Mammary microvascular endothelial cell (primary cell): ENCODE results near the gene U2AF2. TPM values are rescaled to one million over a fixed set of nuclear protein-coding genes. Genes with fewer than 3 reads are reported as not detected.

Experiments used
- total RNA-seq: library from RNA; depleted of rRNA; stranded (reverse); fragments of >200 nt; gene quantifications from 2 replicates; pipeline ENCODE4 v1.2.3, GENCODE V29; 2015

U2AF2 gene
- total RNA-seq: 161 and 178 TPM in 2 replicates

GRCh38 chr19:55654868-55655647 is at the start of gene U2AF2:
Gene U2AF2, plus strand, starts transcription at chr19:55655035. Its CDS starts 70 bp downstream, at chr19:55655105.

GRCh38 chr19:55605637-55606470 is 49.0 kb upstream of the U2AF2 start, which contains the start of gene ZNF865:
Gene ZNF865, plus strand, starts transcription at chr19:55605647. Its CDS starts 7,972 bp downstream, at chr19:55613619.

GRCh38 chr19:55624109-55625003 is 30.5 kb upstream of the U2AF2 start, which contains the start of gene ZNF784:
Gene ZNF784, minus strand, starts transcription at chr19:55624566. Its CDS starts 5 bp downstream, at chr19:55624561.

GRCh38 chr19:55640577-55641425 is 14.0 kb upstream of the U2AF2 start, which contains the start of gene ZNF580:
Gene ZNF580, plus strand, starts transcription at chr19:55641002. Its CDS starts 1,507 bp downstream, at chr19:55642509.

GRCh38 chr19:55643003-55643886 is 11.6 kb upstream of the U2AF2 start, which contains the start of gene ZNF581:
Gene ZNF581, plus strand, starts transcription at chr19:55643649. Its CDS starts 923 bp downstream, at chr19:55644572.

GRCh38 chr19:55647732-55648584 is 6.9 kb upstream of the U2AF2 start, which contains the start of gene CCDC106:
Gene CCDC106, plus strand, starts transcription at chr19:55648212. Its CDS starts 835 bp downstream, at chr19:55649047.

GRCh38 chr19:55674841-55675660 is 20.2 kb downstream of the U2AF2 start, which contains the start of gene EPN1:
Gene EPN1, plus strand, starts transcription at chr19:55675226. Its CDS starts 3,402 bp downstream, at chr19:55678628.

Other genes starting within 250 kb of the U2AF2 start
- gene UBE2S, start 247.2 kb upstream of the U2AF2 start, total RNA-seq: 153 and 158 TPM in 2 replicates
- not detected in 2 replicates for gene SHISA7, start 211.7 kb upstream of the U2AF2 start, total RNA-seq
- 73.3 and 78.3 TPM in 2 replicates for gene ISOC2, start 193.4 kb upstream of the U2AF2 start, total RNA-seq
- gene C19orf85, start 190.3 kb upstream of the U2AF2 start, total RNA-seq: not detected in 2 replicates
- 3.9 and 8.3 TPM in 2 replicates for gene ZNF628, start 178.4 kb upstream of the U2AF2 start, total RNA-seq
- gene NAT14, start 169.8 kb upstream of the U2AF2 start, total RNA-seq: 15.4 and 16.5 TPM in 2 replicates
- 0.27 and 0.74 TPM in 2 replicates for gene SSC5D, start 166.6 kb upstream of the U2AF2 start, total RNA-seq
- gene SBK2, start 117.9 kb upstream of the U2AF2 start, total RNA-seq: not detected in 2 replicates
- 0.27 and 0.39 TPM in 2 replicates for gene SBK3, start 109.5 kb upstream of the U2AF2 start, total RNA-seq
- gene ZNF579, start 74.2 kb upstream of the U2AF2 start, total RNA-seq: 4.7 and 6.4 TPM in 2 replicates
- gene FIZ1, start 55.5 kb upstream of the U2AF2 start, total RNA-seq: 3.1 and 6.0 TPM in 2 replicates
- gene ZNF524, start 54.7 kb upstream of the U2AF2 start, total RNA-seq: 21.8 and 29.8 TPM in 2 replicates
- gene ZNF865, start 49.4 kb upstream of the U2AF2 start, total RNA-seq: 1.8 and 2.7 TPM in 2 replicates
- 4.5 and 5.0 TPM in 2 replicates for gene ZNF784, start 30.5 kb upstream of the U2AF2 start, total RNA-seq
- gene ZNF580, start 14.0 kb upstream of the U2AF2 start, total RNA-seq: 6.5 and 11.2 TPM in 2 replicates
- gene ZNF581, start 11.4 kb upstream of the U2AF2 start, total RNA-seq: 18.2 and 18.9 TPM in 2 replicates
- 10.7 and 11.7 TPM in 2 replicates for gene CCDC106, start 6.8 kb upstream of the U2AF2 start, total RNA-seq
- 106 and 120 TPM in 2 replicates for gene EPN1, start 20.2 kb downstream of the U2AF2 start, total RNA-seq
- gene NLRP9, start 83.4 kb downstream of the U2AF2 start, total RNA-seq: not detected in 2 replicates
- gene RFPL4A, start 104.1 kb downstream of the U2AF2 start, total RNA-seq: 1.8 TPM in 1 of 2 replicates, not detected in the other
- gene RFPL4AL1, start 114.1 kb downstream of the U2AF2 start, total RNA-seq: not detected in 2 replicates
- not detected in 2 replicates for gene NLRP11, start 177.0 kb downstream of the U2AF2 start, total RNA-seq
- not detected in 2 replicates for gene NLRP4, start 181.5 kb downstream of the U2AF2 start, total RNA-seq